Activated T-helper 1 cell treated with anti-CD3 and anti-CD28 coated beads, Interleukin-12 subunit alpha, Interleukin-12 subunit beta, Interleukin-2, Interleukin-4 antibody, amounts not matched to agents 30 ng/mL and 10 ng/mL and 1 ng/mL, durations not matched to agents 14 hours and 24 hours and 36 hours (primary cell): ENCODE measurements around the gene NDUFB2. TPM values are rescaled to one million over a fixed set of nuclear protein-coding genes. Genes with fewer than 3 reads are reported as not detected.
A peak's percentile ranks its signal among the peaks of the same experiment; 100 is the strongest.
"Not testable (repeated sequence)": the region's sequence is repeated elsewhere in the genome, so short reads cannot be mapped to it uniquely, and the experiment has no call there.

Experiments used
- DNase-seq: peaks from one replicate; pipeline ENCODE4 v3.0.0; 2021; ENCODE audit warnings: low spot score
- H3K27ac Mint-ChIP-seq: one replicate; pipeline ENCODE4 v1.8.0; 2021; ENCODE audit warnings: mild to moderate bottlenecking, mixed read lengths
- H3K27me3 Mint-ChIP-seq: one replicate; pipeline ENCODE4 v1.8.0; 2022; ENCODE audit warnings: mild to moderate bottlenecking, moderate library complexity, mixed read lengths; ENCODE audit not compliant: insufficient read depth
- H3K36me3 Mint-ChIP-seq: one replicate; pipeline ENCODE4 v1.8.0; 2021; ENCODE audit warnings: low read depth, mixed read lengths
- H3K4me1 Mint-ChIP-seq: one replicate; pipeline ENCODE4 v1.8.0; 2021; ENCODE audit warnings: low read depth, mixed read lengths
- H3K4me3 Mint-ChIP-seq: one replicate; pipeline ENCODE4 v1.8.0; 2021; ENCODE audit warnings: mild to moderate bottlenecking, moderate library complexity, mixed read lengths
- H3K9me3 Mint-ChIP-seq: one replicate; pipeline ENCODE4 v1.8.0; 2021; ENCODE audit warnings: mixed read lengths
- intact Hi-C: fragments of 100-400 bp; cut with micrococcal nuclease; formaldehyde crosslinking; loops from one replicate; pipeline ENCODE4 v1.15.1; 2024
- total RNA-seq: library from RNA; stranded (reverse); gene quantifications from 2 replicates; pipeline ENCODE4 v1.2.3, GENCODE V29; 2022

Gene NDUFB2
- total RNA-seq, 1 donor from 2014 or later: 194 TPM

- no peak overlapping the region for H3K4me3 Mint-ChIP-seq
- peaks cover 17% of the 10 kb centered on the region for H3K4me1 Mint-ChIP-seq
- intact Hi-C loops: no loop called here
- DNase-seq: no peak
- H3K36me3 Mint-ChIP-seq: no peaks in the 10 kb centered on the region
- H3K9me3 Mint-ChIP-seq: no peaks in the 10 kb centered on the region
- peaks cover 40% of the 10 kb centered on the region for H3K27me3 Mint-ChIP-seq
- H3K27ac Mint-ChIP-seq: no peak overlapping the region
Measured at GRCh38 chr7:140659856-140660255, 36.7 kb upstream of the NDUFB2 start.

GRCh38 chr7:140661124-140661523 is 35.4 kb upstream of the NDUFB2 start:
- DNase-seq: no peak
- intact Hi-C loops: no loop called here
- Mint-ChIP-seq H3K36me3 (no peaks in the 10 kb centered on the region), H3K9me3 (no peaks in the 10 kb centered on the region), H3K4me1 (peaks cover 11% of the 10 kb centered on the region), H3K4me3 (no peak overlapping the region), H3K27me3 (peaks cover 43% of the 10 kb centered on the region), H3K27ac (no peak overlapping the region)

- H3K9me3 Mint-ChIP-seq, H3K27ac Mint-ChIP-seq, DNase-seq, intact Hi-C loops, H3K36me3 Mint-ChIP-seq, H3K4me1 Mint-ChIP-seq, H3K4me3 Mint-ChIP-seq: not testable (repeated sequence)
- H3K27me3 Mint-ChIP-seq: peaks cover 29% of the 10 kb centered on the region
Measured at GRCh38 chr7:140662938-140663337, 33.6 kb upstream of the NDUFB2 start.

GRCh38 chr7:140667476-140667875 is 29.0 kb upstream of the NDUFB2 start:
- Mint-ChIP-seq H3K27me3 (peaks cover 20% of the 10 kb centered on the region), H3K36me3 (no peaks in the 10 kb centered on the region), H3K4me1 (peaks cover 5% of the 10 kb centered on the region), H3K9me3 (no peaks in the 10 kb centered on the region), H3K4me3 (no peak overlapping the region), H3K27ac (no peak overlapping the region)
- intact Hi-C loops: no loop called here
- DNase-seq: no peak

- Mint-ChIP-seq H3K36me3 (no peaks in the 10 kb centered on the region), H3K4me1 (peaks cover 7% of the 10 kb centered on the region), H3K27me3 (peaks cover 20% of the 10 kb centered on the region), H3K27ac (no peak overlapping the region), H3K9me3 (no peaks in the 10 kb centered on the region), H3K4me3 (no peak overlapping the region)
- no peak for DNase-seq
- intact Hi-C loops: no loop called here
Measured at GRCh38 chr7:140668641-140669040, 27.9 kb upstream of the NDUFB2 start.

- peaks cover 14% of the 10 kb centered on the region for H3K4me1 Mint-ChIP-seq
- H3K27me3 Mint-ChIP-seq: peaks cover 16% of the 10 kb centered on the region
Measured at GRCh38 chr7:140669352-140669751, 27.2 kb upstream of the NDUFB2 start.

GRCh38 chr7:140669862-140670261 is 26.6 kb upstream of the NDUFB2 start:
- H3K9me3 Mint-ChIP-seq, H3K27ac Mint-ChIP-seq, DNase-seq, H3K36me3 Mint-ChIP-seq, H3K4me3 Mint-ChIP-seq: not testable (repeated sequence)
- intact Hi-C loops: loop anchor here (5.0 kb wide), 2 partner anchors 193 to 438 kb away; partner anchors contain the start of gene MKRN1
- H3K4me1 Mint-ChIP-seq: peaks cover 18% of the 10 kb centered on the region
- H3K27me3 Mint-ChIP-seq: peaks cover 13% of the 10 kb centered on the region

More at GRCh38 chr7:140669352-140669751, 27.2 kb upstream of the NDUFB2 start:
- intact Hi-C loops: no loop called here
- no peak for DNase-seq
- Mint-ChIP-seq H3K9me3 (no peaks in the 10 kb centered on the region), H3K27ac (no peak overlapping the region), H3K4me3 (no peak overlapping the region), H3K36me3 (no peaks in the 10 kb centered on the region)

- peaks cover 7% of the 10 kb centered on the region for H3K27me3 Mint-ChIP-seq
Measured at GRCh38 chr7:140670343-140670935, 26.1 kb upstream of the NDUFB2 start.

GRCh38 chr7:140671966-140672365 is 24.5 kb upstream of the NDUFB2 start:
- H3K4me3 Mint-ChIP-seq: peak overlapping the region; percentile 79
- no peaks in the 10 kb centered on the region for H3K9me3 Mint-ChIP-seq
- H3K4me1 Mint-ChIP-seq: peaks cover 27% of the 10 kb centered on the region
- peak overlapping the region; percentile 59 for H3K27ac Mint-ChIP-seq
- peaks cover 5% of the 10 kb centered on the region for H3K27me3 Mint-ChIP-seq
- H3K36me3 Mint-ChIP-seq: peaks cover 2% of the 10 kb centered on the region
- DNase-seq: no peak
- intact Hi-C loops: loop anchor here (2.0 to 5.0 kb wide), 3 partner anchors 195 to 1067 kb away; partner anchors contain the start of genes MKRN1 and SSBP1

More at GRCh38 chr7:140670343-140670935, 26.1 kb upstream of the NDUFB2 start:
- Mint-ChIP-seq H3K9me3 (no peaks in the 10 kb centered on the region), H3K27ac (no peak overlapping the region), H3K4me1 (peaks cover 24% of the 10 kb centered on the region), H3K4me3 (no peak overlapping the region), H3K36me3 (peaks cover 2% of the 10 kb centered on the region)
- no peak for DNase-seq
- intact Hi-C loops: loop anchor here (5.0 kb wide), 2 partner anchors 193 to 438 kb away; partner anchors contain the start of gene MKRN1

- H3K4me3 Mint-ChIP-seq: peak within 1 kb of the TSS; percentile 88
Measured at GRCh38 chr7:140672382-140673062, 24.0 kb upstream of the NDUFB2 start, which contains the start of gene ADCK2. ADCK2 (plus strand) TSS chr7:140672945; CDS start chr7:140673331, 386 bp downstream.

GRCh38 chr7:140673063-140673773 is 23.3 kb upstream of the NDUFB2 start:
- H3K27ac Mint-ChIP-seq: peak overlapping the region; percentile 89
- DNase-seq: peak; percentile 56
- H3K4me1 Mint-ChIP-seq: peaks cover 27% of the 10 kb centered on the region
- intact Hi-C loops: loop anchor here (1.0 to 5.0 kb wide), 5 partner anchors 23 to 1066 kb away; partner anchors contain the start of genes MKRN1, NDUFB2 and SSBP1
- H3K4me3 Mint-ChIP-seq: peak overlapping the region; percentile 88
- H3K36me3 Mint-ChIP-seq: peaks cover 8% of the 10 kb centered on the region
- H3K9me3 Mint-ChIP-seq: no peaks in the 10 kb centered on the region
- H3K27me3 Mint-ChIP-seq: peaks cover 2% of the 10 kb centered on the region

More at GRCh38 chr7:140672382-140673062, 24.0 kb upstream of the NDUFB2 start, which contains the start of gene ADCK2:
- intact Hi-C loops: loop anchor here (1.0 to 5.0 kb wide), 5 partner anchors 24 to 1066 kb away; partner anchors contain the start of genes MKRN1, NDUFB2 and SSBP1
- Mint-ChIP-seq H3K36me3 (peaks cover 2% of the 10 kb centered on the region), H3K9me3 (no peaks in the 10 kb centered on the region), H3K27me3 (peaks cover 5% of the 10 kb centered on the region), H3K4me1 (peaks cover 27% of the 10 kb centered on the region), H3K27ac (peak within 1 kb of the TSS; percentile 89)
- DNase-seq: no peak

GRCh38 chr7:140673774-140674155 is 22.7 kb upstream of the NDUFB2 start:
- Mint-ChIP-seq H3K27me3 (peaks cover under 1% of the 10 kb centered on the region), H3K36me3 (peaks cover 12% of the 10 kb centered on the region), H3K4me1 (peaks cover 27% of the 10 kb centered on the region), H3K9me3 (no peaks in the 10 kb centered on the region), H3K4me3 (peak overlapping the region; percentile 88), H3K27ac (peak overlapping the region; percentile 89)
- intact Hi-C loops: loop anchor here (1.0 to 5.0 kb wide), 5 partner anchors 23 to 1065 kb away; partner anchors contain the start of genes MKRN1, NDUFB2 and SSBP1
- no peak for DNase-seq
